Keratinocyte (primary cell): ENCODE data around the gene APOF.

Source experiments
- EZH2 ChIP-seq: IDR thresholded peaks from one replicate; pipeline ENCODE4 v1.6.1; 2012; ENCODE audit warnings: inconsistent platforms, mild to moderate bottlenecking, low read length, moderate library complexity
- TF ChIP-seq, protein P1 (sequence below), 3 experiments: IDR thresholded peaks in 1 of 3; conservative IDR thresholded peaks in 1 of 3; optimal IDR thresholded peaks in 1 of 3; 2 replicates in 2 of 3; 3 replicates in 1 of 3; pipeline versions ENCODE3 to v1.5.1; 2011; ENCODE audit warnings: low read length in 3 of 3, mild to moderate bottlenecking in 3 of 3, moderate library complexity in 2 of 3, control low read depth in 1 of 3, inconsistent platforms in 1 of 3; ENCODE audit not compliant: insufficient read depth in 2 of 3; ENCODE audit errors: extremely low read depth in 1 of 3

DNA sequence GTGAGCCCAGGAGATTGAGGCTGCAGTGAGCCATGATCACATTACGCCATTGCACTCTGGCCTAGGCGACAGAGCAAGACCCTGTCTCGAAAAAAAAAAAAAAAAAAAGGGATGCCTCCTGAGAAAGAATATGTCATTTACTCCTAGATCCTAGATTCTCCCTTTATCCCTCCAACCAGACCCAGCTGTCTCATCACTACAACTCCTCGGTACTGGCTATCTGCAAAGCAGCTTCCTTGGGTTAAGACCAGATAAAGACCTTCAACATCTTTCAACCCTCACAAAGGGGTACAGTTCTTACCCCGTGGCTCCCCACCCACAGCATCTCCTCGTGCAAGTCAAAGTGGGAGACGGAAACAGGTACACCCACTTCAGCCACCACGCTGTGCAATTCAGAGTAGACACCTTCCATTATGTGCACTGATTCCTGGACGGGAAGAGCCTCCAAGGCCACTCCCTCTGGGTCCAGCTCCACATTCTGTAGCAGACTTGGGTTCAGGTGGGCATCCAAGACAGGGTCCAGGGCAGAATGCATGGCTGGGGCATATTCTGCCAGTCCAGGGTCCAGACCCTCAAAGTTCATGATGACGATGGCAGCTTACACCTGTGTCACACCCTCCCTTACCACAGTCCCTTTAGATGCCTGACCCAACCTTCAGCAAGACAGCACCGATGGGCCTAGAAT lies 30.0 kb downstream of the APOF start:
- TF ChIP-seq, protein P1, sequence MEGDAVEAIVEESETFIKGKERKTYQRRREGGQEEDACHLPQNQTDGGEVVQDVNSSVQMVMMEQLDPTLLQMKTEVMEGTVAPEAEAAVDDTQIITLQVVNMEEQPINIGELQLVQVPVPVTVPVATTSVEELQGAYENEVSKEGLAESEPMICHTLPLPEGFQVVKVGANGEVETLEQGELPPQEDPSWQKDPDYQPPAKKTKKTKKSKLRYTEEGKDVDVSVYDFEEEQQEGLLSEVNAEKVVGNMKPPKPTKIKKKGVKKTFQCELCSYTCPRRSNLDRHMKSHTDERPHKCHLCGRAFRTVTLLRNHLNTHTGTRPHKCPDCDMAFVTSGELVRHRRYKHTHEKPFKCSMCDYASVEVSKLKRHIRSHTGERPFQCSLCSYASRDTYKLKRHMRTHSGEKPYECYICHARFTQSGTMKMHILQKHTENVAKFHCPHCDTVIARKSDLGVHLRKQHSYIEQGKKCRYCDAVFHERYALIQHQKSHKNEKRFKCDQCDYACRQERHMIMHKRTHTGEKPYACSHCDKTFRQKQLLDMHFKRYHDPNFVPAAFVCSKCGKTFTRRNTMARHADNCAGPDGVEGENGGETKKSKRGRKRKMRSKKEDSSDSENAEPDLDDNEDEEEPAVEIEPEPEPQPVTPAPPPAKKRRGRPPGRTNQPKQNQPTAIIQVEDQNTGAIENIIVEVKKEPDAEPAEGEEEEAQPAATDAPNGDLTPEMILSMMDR (optimal IDR thresholded peaks at IDR 0.05 in 1 of 3, IDR thresholded peaks at IDR 0.05 in 1 of 3, conservative IDR thresholded peaks at IDR 0.05 in 1 of 3; ENCODE audit: extremely low read depth in 1 of 3, insufficient read depth in 2 of 3, low read length in 3 of 3), result no peak
- TF ChIP-seq EZH2, result no peak
